Mesenchymal stem cell (in vitro differentiated cells and primary cell): ENCODE data around the gene ELOVL3.

Experiments used
- DNase-seq: peaks from one replicate; pipeline ENCODE4 v3.0.0-alpha.2; 2013
- H2AFZ ChIP-seq: one replicate; pipeline ENCODE4 v1.6.1; 2013; ENCODE audit warnings: low read depth, mild to moderate bottlenecking, control low read depth, inconsistent platforms, low read length, moderate library complexity
- H2AK5ac ChIP-seq: 2 replicates; pipeline ENCODE4 v1.6.1; 2013; ENCODE audit warnings: low read length, moderate library complexity, mild to moderate bottlenecking, inconsistent platforms; ENCODE audit not compliant: severe bottlenecking
- H2BK120ac ChIP-seq: one replicate; pipeline ENCODE4 v1.6.1; 2013; ENCODE audit warnings: low read depth, mild to moderate bottlenecking, inconsistent platforms, low read length, moderate library complexity
- H2BK12ac ChIP-seq, 2 experiments: one replicate each; pipeline ENCODE4 v1.6.1; 2013; ENCODE audit warnings: inconsistent platforms in 2 of 2, low read length in 2 of 2, mild to moderate bottlenecking in 2 of 2, moderate library complexity in 2 of 2, control low read depth in 1 of 2
- H2BK15ac ChIP-seq: one replicate; pipeline ENCODE4 v1.6.1; 2013; ENCODE audit warnings: mild to moderate bottlenecking, low read depth, inconsistent platforms; ENCODE audit not compliant: poor library complexity, severe bottlenecking
- H2BK5ac ChIP-seq: 2 replicates; pipeline ENCODE4 v1.6.1; 2013; ENCODE audit warnings: low read depth, mild to moderate bottlenecking, low read length, control low read depth, inconsistent platforms; ENCODE audit not compliant: poor library complexity, severe bottlenecking
- H3K14ac ChIP-seq, 2 experiments: one replicate each; pipeline ENCODE4 v1.6.1; 2013; ENCODE audit warnings: inconsistent platforms in 2 of 2, low read length in 2 of 2, control low read depth in 1 of 2, mild to moderate bottlenecking in 1 of 2, moderate library complexity in 1 of 2
- H3K18ac ChIP-seq, 2 experiments: one replicate each; pipeline ENCODE4 v1.6.1; 2013; ENCODE audit warnings: inconsistent platforms in 2 of 2, low read length in 2 of 2, control low read depth in 1 of 2, low read depth in 1 of 2, mild to moderate bottlenecking in 1 of 2
- H3K23ac ChIP-seq, 2 experiments: one replicate each; pipeline ENCODE4 v1.6.1; 2013; ENCODE audit warnings: inconsistent platforms in 2 of 2, low read length in 2 of 2, mild to moderate bottlenecking in 2 of 2, moderate library complexity in 2 of 2, control low read depth in 1 of 2
- H3K27ac ChIP-seq: 2 replicates; pipeline ENCODE4 v1.5.1; 2013; ENCODE audit warnings: mild to moderate bottlenecking, moderate library complexity, low read length, control low read depth, inconsistent platforms; ENCODE audit not compliant: poor library complexity, severe bottlenecking
- H3K27me3 ChIP-seq, 2 experiments: 2 replicates each; pipeline versions ENCODE4 v1.6.1 to v1.7.0; 2013; ENCODE audit warnings: low read length in 2 of 2, mild to moderate bottlenecking in 2 of 2, moderate library complexity in 2 of 2, control low read depth in 1 of 2, inconsistent platforms in 1 of 2; ENCODE audit not compliant: control insufficient read depth in 1 of 2, insufficient read depth in 1 of 2
- H3K36me3 ChIP-seq, 2 experiments: 2 replicates each; pipeline versions ENCODE4 v1.6.1 to v1.7.0; 2013; ENCODE audit warnings: low read length in 2 of 2, control low read depth in 1 of 2, inconsistent platforms in 1 of 2, low read depth in 1 of 2, mild to moderate bottlenecking in 1 of 2; ENCODE audit not compliant: insufficient read depth in 2 of 2, control insufficient read depth in 1 of 2
- H3K4ac ChIP-seq, 2 experiments: one replicate each; pipeline ENCODE4 v1.6.1; 2013; ENCODE audit warnings: inconsistent platforms in 2 of 2, low read length in 2 of 2, mild to moderate bottlenecking in 2 of 2, moderate library complexity in 2 of 2, control low read depth in 1 of 2, low read depth in 1 of 2
- H3K4me1 ChIP-seq: 2 replicates; pipeline ENCODE4 v1.6.1; 2013; ENCODE audit warnings: low read depth, low read length, control low read depth; ENCODE audit not compliant: control insufficient read depth, insufficient read depth
- H3K4me2 ChIP-seq: 2 replicates; pipeline ENCODE4 v1.6.1; 2013; ENCODE audit warnings: low read length, mild to moderate bottlenecking, inconsistent platforms; ENCODE audit not compliant: poor library complexity, severe bottlenecking
- H3K4me3 ChIP-seq, 2 experiments: 2 replicates each; pipeline versions ENCODE4 v1.5.1 to v1.7.0; 2013; ENCODE audit warnings: low read length in 2 of 2, mild to moderate bottlenecking in 2 of 2, control low read depth in 1 of 2, low read depth in 1 of 2; ENCODE audit not compliant: insufficient read depth in 1 of 2
- H3K79me1 ChIP-seq: replicated peaks from 2 replicates; pipeline ENCODE4 v1.6.1; 2013; ENCODE audit warnings: mild to moderate bottlenecking, control low read depth, low read length, inconsistent platforms; ENCODE audit not compliant: poor library complexity, severe bottlenecking
- H3K9ac ChIP-seq: 2 replicates; pipeline ENCODE4 v1.7.0; 2013; ENCODE audit warnings: mild to moderate bottlenecking, low read length, moderate library complexity
- H3K9me3 ChIP-seq: 2 replicates; pipeline ENCODE4 v1.7.0; 2013; ENCODE audit warnings: mild to moderate bottlenecking, low read length; ENCODE audit not compliant: control insufficient read depth
- H4K8ac ChIP-seq: one replicate; pipeline ENCODE4 v1.6.1; 2013; ENCODE audit warnings: inconsistent platforms, mild to moderate bottlenecking, low read length, moderate library complexity
- H4K91ac ChIP-seq: one replicate; pipeline ENCODE4 v1.6.1; 2013; ENCODE audit warnings: mild to moderate bottlenecking, low read length, inconsistent platforms
- WGBS: methylation state at CpG from one replicate; pipeline ENCODE4 v1.1.7; 2013; ENCODE audit warnings: mixed read lengths; 5-methylcytosine and 5-hydroxymethylcytosine counted together

Gene ELOVL3

GRCh38 chr10:102242118-102242485 lies 16.0 kb downstream of the ELOVL3 start:
- Histone ChIP-seq H2AK5ac (no peak overlapping the region), H3K9ac (peak overlapping the region; percentile 59), H4K91ac (no peak overlapping the region), H3K27me3 (peaks cover 22 to 29% of the 10 kb centered on the region in 2 experiments), H3K79me1 (peaks cover 5% of the 10 kb centered on the region), H2AFZ (no peak overlapping the region), H3K4ac (no peak overlapping the region), H3K9me3 (no peaks in the 10 kb centered on the region), H3K18ac (no peak overlapping the region), H3K14ac (no peak overlapping the region), H2BK15ac (no peak overlapping the region), H3K23ac (no peak overlapping the region), H3K36me3 (no peaks in the 10 kb centered on the region), H3K4me3 (peak overlapping the region in 1 of 2 experiments; percentile 88), H2BK120ac (no peak overlapping the region), H3K27ac (no peak overlapping the region), H4K8ac (no peak overlapping the region), H2BK12ac (no peak overlapping the region), H2BK5ac (no peak overlapping the region), H3K4me2 (peak overlapping the region; percentile 93), H3K4me1 (peaks cover 17% of the 10 kb centered on the region)
- DNase-seq = no peak
- WGBS = 38% methylated on average over 7 of the region's 7 CpGs

- Histone ChIP-seq H2BK12ac (no peak overlapping the region), H3K14ac (no peak overlapping the region), H2BK5ac (no peak overlapping the region), H2BK15ac (no peak overlapping the region), H2BK120ac (no peak overlapping the region), H3K4me1 (peaks cover 19% of the 10 kb centered on the region), H3K4me3 (no peak overlapping the region), H3K18ac (no peak overlapping the region), H3K9me3 (no peaks in the 10 kb centered on the region), H3K23ac (no peak overlapping the region), H3K36me3 (peaks cover 0 to 6% of the 10 kb centered on the region in 2 experiments), H3K9ac (no peak overlapping the region), H3K4me2 (no peak overlapping the region), H4K91ac (no peak overlapping the region), H4K8ac (no peak overlapping the region), H3K4ac (no peak overlapping the region), H3K27ac (no peak overlapping the region), H3K79me1 (peaks cover 5% of the 10 kb centered on the region), H2AFZ (no peak overlapping the region), H3K27me3 (peaks cover 19 to 27% of the 10 kb centered on the region in 2 experiments), H2AK5ac (no peak overlapping the region)
- peak; percentile 63 for DNase-seq
- 44% methylated on average over 2 of the region's 2 CpGs for WGBS
Measured at GRCh38 chr10:102243309-102243708, 17.2 kb downstream of the ELOVL3 start.

GRCh38 chr10:102245082-102245931 lies 19.2 kb downstream of the ELOVL3 start, which contains the start of gene GBF1:
Gene GBF1, plus strand, starts transcription at chr10:102245532. Its CDS starts 13,407 bp downstream, at chr10:102258939.
- peak within 1 kb of the TSS; percentile 36 for H2BK15ac ChIP-seq
- peak within 1 kb of the TSS; percentile 93 for H3K9ac ChIP-seq
- peak within 1 kb of the TSS; percentile 91 for H3K27ac ChIP-seq
- peaks cover 4 to 7% of the 10 kb centered on the region in 2 experiments for H3K27me3 ChIP-seq
- peak within 1 kb of the TSS; percentile 71 to 93 for H3K18ac ChIP-seq
- peak within 1 kb of the TSS in 1 of 2 experiments; percentile 88 for H3K4ac ChIP-seq
- WGBS = under 1% methylated on average over 44 of the region's 47 CpGs
- H3K79me1 ChIP-seq = peaks cover 5% of the 10 kb centered on the region
- peak within 1 kb of the TSS in 1 of 2 experiments; percentile 71 for H3K23ac ChIP-seq
- H3K4me2 ChIP-seq = peak within 1 kb of the TSS; percentile 79
- peak within 1 kb of the TSS; percentile 86 for H2AK5ac ChIP-seq
- H2AFZ ChIP-seq = peak within 1 kb of the TSS; percentile 86
- peak within 1 kb of the TSS; percentile 86 for H4K8ac ChIP-seq
- H3K36me3 ChIP-seq = peaks cover 0 to 16% of the 10 kb centered on the region in 2 experiments
- H3K4me3 ChIP-seq = peak within 1 kb of the TSS; percentile 85 to 99
- no peaks in the 10 kb centered on the region for H3K9me3 ChIP-seq
- H3K4me1 ChIP-seq = peaks cover 19% of the 10 kb centered on the region
- peak; percentile 100 for DNase-seq
- peak within 1 kb of the TSS; percentile 22 for H2BK5ac ChIP-seq
- peak within 1 kb of the TSS; percentile 81 for H4K91ac ChIP-seq
- peak within 1 kb of the TSS; percentile 57 to 78 for H2BK12ac ChIP-seq
- H2BK120ac ChIP-seq = no peak within 1 kb of the TSS
- peak within 1 kb of the TSS in 1 of 2 experiments; percentile 89 for H3K14ac ChIP-seq

- Histone ChIP-seq H2BK120ac (no peak overlapping the region), H3K18ac (peak overlapping the region; percentile 71 to 93), H3K79me1 (peaks cover 5% of the 10 kb centered on the region), H4K91ac (peak overlapping the region; percentile 81), H3K14ac (peak overlapping the region in 1 of 2 experiments; percentile 89), H3K4me3 (peak overlapping the region; percentile 85 to 99), H3K9me3 (no peaks in the 10 kb centered on the region), H2AFZ (peak overlapping the region; percentile 86), H2AK5ac (peak overlapping the region; percentile 58), H3K27me3 (peaks cover 0 to 3% of the 10 kb centered on the region in 2 experiments), H4K8ac (peak overlapping the region; percentile 70), H3K27ac (peak overlapping the region; percentile 91), H2BK15ac (no peak overlapping the region), H2BK5ac (peak overlapping the region; percentile 22), H3K36me3 (peaks cover 0 to 16% of the 10 kb centered on the region in 2 experiments), H3K23ac (peak overlapping the region in 1 of 2 experiments; percentile 71), H3K9ac (peak overlapping the region; percentile 93), H3K4me2 (peak overlapping the region; percentile 45), H3K4ac (peak overlapping the region in 1 of 2 experiments; percentile 88), H3K4me1 (peaks cover 13% of the 10 kb centered on the region), H2BK12ac (peak overlapping the region in 1 of 2 experiments; percentile 57)
- 0% methylated on average over 2 of the region's 4 CpGs for WGBS
- DNase-seq = no peak
Measured at GRCh38 chr10:102245932-102246251, 19.8 kb downstream of the ELOVL3 start.
